ES-I3 (cell line): ENCODE measurements around the gene MTHFSD.

ENCODE experiments used
- H3K36me3 ChIP-seq: 2 replicates; pipeline ENCODE4 v1.6.1; 2013; ENCODE audit warnings: mild to moderate bottlenecking, low read length, control low read depth, moderate library complexity; ENCODE audit not compliant: insufficient read depth
- H3K4me1 ChIP-seq: 2 replicates; pipeline ENCODE4 v1.6.1; 2013; ENCODE audit warnings: mild to moderate bottlenecking, control low read depth, low read length; ENCODE audit not compliant: insufficient read depth
- H3K9ac ChIP-seq: 2 replicates; pipeline ENCODE4 v1.6.1; 2013; ENCODE audit warnings: low read depth, mild to moderate bottlenecking, low read length, moderate library complexity
- H3K9me3 ChIP-seq: 2 replicates; pipeline ENCODE4 v1.6.1; 2013; ENCODE audit warnings: mild to moderate bottlenecking, low read length, moderate library complexity; ENCODE audit not compliant: control insufficient read depth, insufficient read depth

MTHFSD gene

DNA sequence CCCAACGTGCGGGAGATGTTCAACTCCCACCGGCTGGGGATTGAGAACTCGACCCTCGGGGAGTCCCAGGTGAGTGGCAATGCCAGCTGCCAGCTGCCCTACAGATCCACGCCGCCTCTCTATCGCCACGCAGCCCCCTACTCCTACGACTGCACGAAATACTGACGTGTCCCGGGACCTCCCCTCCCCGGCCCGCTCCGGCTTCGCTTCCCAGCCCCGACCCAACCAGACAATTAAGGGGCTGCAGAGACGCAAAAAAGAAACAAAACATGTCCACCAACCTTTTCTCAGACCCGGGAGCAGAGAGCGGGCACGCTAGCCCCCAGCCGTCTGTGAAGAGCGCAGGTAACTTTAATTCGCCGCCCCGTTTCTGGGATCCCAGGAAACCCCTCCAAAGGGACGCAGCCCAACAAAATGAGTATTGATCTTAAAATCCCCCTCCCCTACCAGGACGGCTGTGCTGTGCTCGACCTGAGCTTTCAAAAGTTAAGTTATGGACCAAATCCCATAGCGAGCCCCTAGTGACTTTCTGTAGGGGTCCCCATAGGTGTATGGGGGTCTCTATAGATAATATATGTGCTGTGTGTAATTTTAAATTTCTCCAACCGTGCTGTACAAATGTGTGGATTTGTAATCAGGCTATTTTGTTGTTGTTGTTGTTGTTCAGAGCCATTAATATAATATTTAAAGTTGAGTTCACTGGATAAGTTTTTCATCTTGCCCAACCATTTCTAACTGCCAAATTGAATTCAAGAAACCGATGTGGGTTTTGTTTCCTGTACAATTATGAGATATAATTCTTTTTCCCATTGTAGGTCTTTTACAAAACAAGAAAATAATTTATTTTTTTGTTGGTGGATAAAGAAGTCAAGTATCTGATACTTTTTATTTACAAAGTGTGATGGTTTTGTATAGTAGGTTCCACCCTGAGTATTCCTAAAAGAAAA is 13.9 kb upstream of the MTHFSD start:
- H3K36me3 ChIP-seq, result no peaks in the 10 kb centered on the region
- no peaks in the 10 kb centered on the region; the same call in 1 of the 2 replicates for H3K9me3 ChIP-seq
- H3K9ac ChIP-seq, result peak overlapping the region; percentile 71
- H3K4me1 ChIP-seq, result peaks cover 39% of the 10 kb centered on the region

DNA sequence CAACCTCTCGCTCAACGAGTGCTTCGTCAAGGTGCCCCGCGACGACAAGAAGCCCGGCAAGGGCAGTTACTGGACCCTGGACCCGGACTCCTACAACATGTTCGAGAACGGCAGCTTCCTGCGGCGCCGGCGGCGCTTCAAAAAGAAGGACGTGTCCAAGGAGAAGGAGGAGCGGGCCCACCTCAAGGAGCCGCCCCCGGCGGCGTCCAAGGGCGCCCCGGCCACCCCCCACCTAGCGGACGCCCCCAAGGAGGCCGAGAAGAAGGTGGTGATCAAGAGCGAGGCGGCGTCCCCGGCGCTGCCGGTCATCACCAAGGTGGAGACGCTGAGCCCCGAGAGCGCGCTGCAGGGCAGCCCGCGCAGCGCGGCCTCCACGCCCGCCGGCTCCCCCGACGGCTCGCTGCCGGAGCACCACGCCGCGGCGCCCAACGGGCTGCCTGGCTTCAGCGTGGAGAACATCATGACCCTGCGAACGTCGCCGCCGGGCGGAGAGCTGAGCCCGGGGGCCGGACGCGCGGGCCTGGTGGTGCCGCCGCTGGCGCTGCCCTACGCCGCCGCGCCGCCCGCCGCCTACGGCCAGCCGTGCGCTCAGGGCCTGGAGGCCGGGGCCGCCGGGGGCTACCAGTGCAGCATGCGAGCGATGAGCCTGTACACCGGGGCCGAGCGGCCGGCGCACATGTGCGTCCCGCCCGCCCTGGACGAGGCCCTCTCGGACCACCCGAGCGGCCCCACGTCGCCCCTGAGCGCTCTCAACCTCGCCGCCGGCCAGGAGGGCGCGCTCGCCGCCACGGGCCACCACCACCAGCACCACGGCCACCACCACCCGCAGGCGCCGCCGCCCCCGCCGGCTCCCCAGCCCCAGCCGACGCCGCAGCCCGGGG is 12.9 kb upstream of the MTHFSD start:
- no peaks in the 10 kb centered on the region; the same call in 1 of the 2 replicates for H3K9me3 ChIP-seq
- H3K4me1 ChIP-seq, result peaks cover 30% of the 10 kb centered on the region
- H3K36me3 ChIP-seq, result no peaks in the 10 kb centered on the region
- peak overlapping the region; percentile 71 for H3K9ac ChIP-seq

DNA sequence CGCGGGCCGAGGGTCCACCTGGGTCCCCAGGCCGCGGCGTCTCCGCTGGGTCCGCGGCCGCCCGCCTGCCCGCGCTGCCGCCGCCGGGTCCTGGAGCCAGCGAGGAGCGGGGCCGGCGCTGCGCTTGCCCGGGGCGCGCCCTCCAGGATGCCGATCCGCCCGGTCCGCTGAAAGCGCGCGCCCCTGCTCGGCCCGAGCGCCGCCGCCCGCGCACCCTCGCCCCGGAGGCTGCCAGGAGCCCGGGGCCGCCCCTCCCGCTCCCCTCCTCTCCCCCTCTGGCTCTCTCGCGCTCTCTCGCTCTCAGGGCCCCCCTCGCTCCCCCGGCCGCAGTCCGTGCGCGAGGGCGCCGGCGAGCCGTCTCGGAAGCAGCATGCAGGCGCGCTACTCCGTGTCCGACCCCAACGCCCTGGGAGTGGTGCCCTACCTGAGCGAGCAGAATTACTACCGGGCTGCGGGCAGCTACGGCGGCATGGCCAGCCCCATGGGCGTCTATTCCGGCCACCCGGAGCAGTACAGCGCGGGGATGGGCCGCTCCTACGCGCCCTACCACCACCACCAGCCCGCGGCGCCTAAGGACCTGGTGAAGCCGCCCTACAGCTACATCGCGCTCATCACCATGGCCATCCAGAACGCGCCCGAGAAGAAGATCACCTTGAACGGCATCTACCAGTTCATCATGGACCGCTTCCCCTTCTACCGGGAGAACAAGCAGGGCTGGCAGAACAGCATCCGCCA is 12.1 kb upstream of the MTHFSD start:
- Histone ChIP-seq H3K9me3 (no peaks in the 10 kb centered on the region; the same call in 1 of the 2 replicates), H3K36me3 (no peaks in the 10 kb centered on the region), H3K4me1 (peaks cover 26% of the 10 kb centered on the region), H3K9ac (peak overlapping the region; percentile 71; the same call in 1 of the 2 replicates)

DNA sequence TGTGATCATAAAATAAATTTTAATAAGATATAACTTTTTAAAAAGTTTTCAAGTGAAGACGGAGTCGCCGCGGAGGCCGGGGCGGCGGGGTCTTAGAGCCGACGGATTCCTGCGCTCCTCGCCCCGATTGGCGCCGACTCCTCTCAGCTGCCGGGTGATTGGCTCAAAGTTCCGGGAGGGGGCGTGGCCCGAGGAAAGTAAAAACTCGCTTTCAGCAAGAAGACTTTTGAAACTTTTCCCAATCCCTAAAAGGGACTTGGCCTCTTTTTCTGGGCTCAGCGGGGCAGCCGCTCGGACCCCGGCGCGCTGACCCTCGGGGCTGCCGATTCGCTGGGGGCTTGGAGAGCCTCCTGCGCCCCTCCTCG is 11.5 kb upstream of the MTHFSD start, which contains the start of gene FOXC2:
Gene FOXC2 (plus strand): TSS at position 229 of the 365 bp plus-strand sequence. CDS start 507 bp downstream, outside the sequence.
- Histone ChIP-seq H3K4me1 (peaks cover 23% of the 10 kb centered on the region), H3K9ac (peak within 1 kb of the TSS; percentile 71; the same call in 1 of the 2 replicates), H3K36me3 (no peaks in the 10 kb centered on the region), H3K9me3 (no peaks in the 10 kb centered on the region; the same call in 1 of the 2 replicates)

DNA sequence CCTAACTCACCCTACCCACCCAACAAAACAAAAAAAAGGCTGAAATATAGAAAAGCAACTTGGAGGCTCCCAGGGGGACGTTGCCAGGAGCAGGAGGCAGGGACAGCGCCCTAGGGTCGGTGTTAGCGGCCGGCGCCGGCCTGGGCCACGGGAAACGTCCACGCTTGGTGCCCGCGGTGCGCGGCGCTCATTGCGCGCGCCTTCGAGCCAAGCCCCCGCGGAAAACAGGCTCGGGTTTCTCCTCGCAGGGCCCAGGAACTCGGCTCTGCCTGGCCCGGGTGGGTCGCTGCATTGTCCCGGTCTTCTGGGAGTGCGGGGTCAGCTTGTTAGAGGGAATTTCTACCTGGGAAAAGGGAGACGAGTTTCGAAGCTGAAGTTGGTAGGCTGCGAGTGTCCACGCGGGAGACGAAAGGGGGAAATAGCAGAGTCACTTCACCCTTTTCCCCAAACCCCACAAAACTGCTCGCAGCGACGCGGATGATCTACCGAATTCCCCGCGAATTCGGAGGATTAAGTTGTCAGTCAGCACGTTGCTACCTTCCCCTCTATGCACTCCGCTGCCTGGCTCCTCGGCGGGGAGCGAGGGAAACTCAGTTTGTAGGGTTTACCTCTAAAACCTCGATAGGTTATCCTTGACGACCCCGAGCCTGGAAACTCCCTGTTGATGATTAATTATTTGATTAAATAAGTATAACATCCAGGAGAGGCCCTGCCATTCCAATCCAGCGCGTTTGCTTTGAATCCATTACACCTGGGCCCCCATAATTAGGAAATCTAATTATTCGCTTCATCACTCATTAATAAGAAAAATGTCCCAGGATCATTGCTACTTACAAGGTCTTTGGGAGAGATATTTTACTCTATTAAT is 10.8 kb upstream of the MTHFSD start:
- Histone ChIP-seq H3K36me3 (no peaks in the 10 kb centered on the region), H3K9me3 (no peaks in the 10 kb centered on the region; the same call in 1 of the 2 replicates), H3K4me1 (peaks cover 16% of the 10 kb centered on the region), H3K9ac (peak overlapping the region; percentile 71; the same call in 1 of the 2 replicates)

DNA sequence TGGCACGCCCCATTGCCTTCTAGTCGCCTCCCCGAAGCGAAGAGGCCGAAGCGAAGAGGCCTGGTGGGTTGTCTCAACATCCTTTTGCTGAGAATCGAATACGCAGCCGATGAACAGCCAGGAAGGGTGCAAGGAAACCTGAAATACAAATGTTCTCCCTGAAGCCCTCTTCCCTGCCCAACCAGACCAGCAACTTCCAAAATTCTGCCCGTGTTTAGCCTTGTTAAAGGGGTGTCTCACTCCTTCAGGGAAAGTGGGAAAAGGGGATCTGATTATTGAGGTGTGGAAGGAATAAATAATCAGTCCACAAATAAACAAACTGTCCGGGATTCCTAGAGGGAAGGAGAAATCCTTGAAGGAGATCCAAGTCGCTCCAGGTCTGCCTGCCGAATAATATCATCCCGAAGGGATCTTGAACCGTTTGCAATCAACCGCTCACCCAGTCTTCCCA is 10.2 kb upstream of the MTHFSD start:
- no peaks in the 10 kb centered on the region; the same call in 1 of the 2 replicates for H3K9me3 ChIP-seq
- H3K9ac ChIP-seq, result peak overlapping the region; percentile 71; the same call in 1 of the 2 replicates
- H3K36me3 ChIP-seq, result no peaks in the 10 kb centered on the region
- peaks cover 10% of the 10 kb centered on the region; the same call in 1 of the 2 replicates for H3K4me1 ChIP-seq

DNA sequence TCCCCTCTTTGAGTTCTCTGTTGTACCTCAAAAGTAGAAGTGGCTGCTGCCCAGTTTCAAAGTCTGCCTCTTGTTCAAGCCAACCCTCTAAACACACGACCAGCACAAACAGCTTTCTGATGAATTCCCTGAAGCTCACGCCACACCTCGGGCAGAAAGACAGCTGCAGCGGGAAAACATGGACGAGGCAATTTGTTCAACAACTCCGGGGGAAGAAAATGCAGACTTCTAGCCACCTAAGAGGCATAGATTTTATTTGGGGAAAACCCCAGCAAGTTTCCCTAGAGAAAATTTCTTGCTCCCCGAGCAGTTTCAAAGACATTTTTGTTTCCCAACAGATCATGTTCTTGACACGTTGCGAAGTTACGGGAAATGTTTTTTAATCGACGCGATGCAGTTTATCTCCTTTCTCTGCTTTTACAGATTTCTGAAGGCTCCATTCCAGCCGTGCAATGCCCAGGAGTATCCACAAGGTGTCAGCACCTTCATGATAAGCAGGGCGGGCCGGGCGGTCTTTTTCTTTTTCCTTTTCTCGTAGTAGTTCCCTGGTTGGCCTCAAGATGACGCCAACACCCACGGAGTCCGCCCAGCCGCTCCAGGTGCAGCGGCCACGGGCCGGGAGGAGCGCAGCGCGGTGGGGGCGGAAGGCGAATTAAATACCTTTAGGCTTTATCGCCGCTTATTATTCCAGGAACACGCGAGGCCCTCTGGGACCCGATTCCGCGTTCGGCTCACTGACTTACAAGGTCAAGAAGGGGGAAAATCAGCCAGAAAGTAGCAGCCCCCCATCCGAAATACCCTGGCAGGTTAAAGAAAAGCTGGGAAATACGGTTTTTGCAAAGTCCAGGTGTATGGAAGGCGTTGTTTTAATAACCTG is 8.7 kb upstream of the MTHFSD start:
- Histone ChIP-seq H3K4me1 (peaks cover 6% of the 10 kb centered on the region; the same call in 1 of the 2 replicates), H3K36me3 (no peaks in the 10 kb centered on the region), H3K9ac (peak overlapping the region; percentile 41; the same call in 1 of the 2 replicates), H3K9me3 (no peaks in the 10 kb centered on the region; the same call in 1 of the 2 replicates)

DNA sequence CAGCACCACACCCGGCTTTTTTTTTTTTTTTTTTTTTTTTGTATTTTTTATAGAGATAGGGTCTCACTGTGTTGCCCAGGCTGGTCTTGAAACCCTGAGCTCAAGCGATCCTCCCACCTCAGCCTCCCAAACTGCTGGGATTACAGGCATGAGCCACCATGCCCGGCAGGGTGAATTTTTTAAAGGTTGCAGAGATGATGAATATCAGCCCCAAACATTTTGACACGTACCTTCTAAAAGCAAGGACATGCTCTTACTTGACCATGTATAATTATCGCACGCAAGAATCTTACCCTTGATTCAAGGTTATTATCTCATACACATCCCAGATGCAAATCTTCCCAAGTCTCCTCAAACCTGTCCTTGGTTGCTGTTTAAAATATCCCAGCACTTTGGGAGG is 7.3 kb upstream of the MTHFSD start:
- H3K9me3 ChIP-seq, result no peaks in the 10 kb centered on the region
- no peaks in the 10 kb centered on the region for H3K36me3 ChIP-seq
- H3K4me1 ChIP-seq, result peaks cover 6% of the 10 kb centered on the region; the same call in 1 of the 2 replicates
- no peak overlapping the region for H3K9ac ChIP-seq

DNA sequence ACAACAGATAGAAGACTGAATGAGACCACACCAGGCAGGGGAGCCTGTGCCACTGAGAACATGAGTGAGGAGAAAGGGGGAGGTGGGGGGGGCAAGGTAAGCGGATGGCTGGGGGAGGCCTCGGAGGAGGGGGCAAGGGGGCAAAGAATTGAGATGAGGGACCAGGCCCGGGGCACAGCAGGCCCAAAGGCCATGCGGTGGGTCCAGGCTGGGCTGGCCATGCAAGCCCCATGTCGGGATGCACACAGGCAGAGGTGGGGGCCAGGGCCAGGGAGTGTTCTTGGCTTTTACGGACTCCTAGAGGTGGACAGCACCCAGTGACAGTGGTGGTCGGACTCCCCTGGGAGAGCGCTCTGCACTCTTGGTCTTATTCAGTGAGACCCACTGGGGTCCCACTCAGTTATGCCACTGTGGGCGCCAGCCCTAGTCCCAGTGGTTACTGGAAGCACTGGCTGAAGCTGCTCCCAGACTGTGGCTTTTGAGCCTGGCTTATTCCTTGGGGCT is 4.8 kb upstream of the MTHFSD start:
- H3K9ac ChIP-seq, result no peak overlapping the region
- peaks cover 5% of the 10 kb centered on the region; the same call in 1 of the 2 replicates for H3K4me1 ChIP-seq
- no peaks in the 10 kb centered on the region for H3K9me3 ChIP-seq

DNA sequence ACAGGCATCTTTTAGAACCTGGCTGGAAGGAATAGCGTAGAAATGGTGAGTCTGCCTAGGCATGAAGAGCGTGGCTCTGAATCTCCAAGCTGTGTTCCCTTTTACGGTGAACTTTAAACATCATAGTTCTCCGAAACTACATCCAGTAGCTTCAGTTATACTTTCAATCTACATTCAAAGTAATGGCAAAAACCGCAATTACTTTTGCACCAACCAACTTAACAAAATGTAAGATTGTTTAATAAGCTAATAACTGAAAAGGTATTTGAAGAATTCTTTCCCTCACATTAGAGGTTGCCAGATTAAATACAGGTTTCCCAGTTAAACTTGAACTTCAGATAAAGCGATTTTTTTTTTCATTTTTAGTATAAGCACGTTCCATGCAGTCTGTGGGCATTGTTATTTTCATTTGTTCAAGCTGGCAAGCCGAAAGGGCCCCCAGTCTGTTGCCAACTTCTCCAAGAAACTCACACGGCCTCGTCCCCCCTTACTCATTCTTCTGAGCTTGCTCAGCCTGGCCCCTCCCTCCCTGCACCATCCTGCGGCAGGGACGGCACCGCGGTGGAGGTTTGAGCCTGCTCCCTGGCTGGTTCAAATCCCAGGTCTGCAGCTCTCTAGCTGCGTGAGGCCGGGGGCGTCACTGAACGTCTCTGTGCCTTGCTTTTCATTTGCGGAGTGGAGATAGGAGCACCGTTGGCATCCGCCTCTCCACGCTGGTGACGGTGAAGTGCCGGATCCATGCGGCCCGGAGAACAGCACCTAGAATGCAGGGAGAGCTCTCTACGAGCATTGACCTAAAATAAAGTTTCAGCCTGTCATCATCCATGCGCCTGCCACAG is 3.5 kb upstream of the MTHFSD start:
- no peaks in the 10 kb centered on the region for H3K9me3 ChIP-seq
- H3K36me3 ChIP-seq, result no peaks in the 10 kb centered on the region
- H3K4me1 ChIP-seq, result peaks cover 4% of the 10 kb centered on the region
- H3K9ac ChIP-seq, result no peak overlapping the region

More for the DNA sequence above, 4.8 kb upstream of the MTHFSD start:
- no peaks in the 10 kb centered on the region for H3K36me3 ChIP-seq

DNA sequence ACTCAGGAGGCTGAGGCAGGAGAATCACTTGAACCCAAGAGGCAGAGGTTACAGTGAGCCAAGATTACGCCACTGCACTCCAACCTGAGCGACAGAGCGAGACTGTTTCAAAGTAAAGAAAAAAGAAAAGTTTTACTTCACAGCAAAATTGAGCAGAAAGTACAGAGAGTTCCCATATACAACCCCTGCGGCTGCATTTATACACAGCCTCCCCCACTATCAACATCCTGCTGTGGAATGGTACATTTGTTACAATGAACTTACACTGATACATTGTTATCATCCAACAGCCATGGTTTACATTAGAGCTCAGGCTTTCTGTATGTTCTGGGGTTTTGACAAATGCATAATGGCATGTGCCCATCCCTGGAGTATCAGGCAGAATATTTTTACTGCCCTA is 2.6 kb upstream of the MTHFSD start:
- Histone ChIP-seq H3K9ac (no peak overlapping the region), H3K36me3 (no peaks in the 10 kb centered on the region), H3K9me3 (no peaks in the 10 kb centered on the region), H3K4me1 (peaks cover 4% of the 10 kb centered on the region)
